Stimulated activated CD4-positive, alpha-beta T cell treated with anti-CD3 and anti-CD28 coated beads, TNF-alpha, amount 100 ng/mL, for 48 hours (primary cell): ENCODE measurements around the gene NCAM1.

Source experiments
- DNase-seq, 3 donors: peaks; one replicate each; pipeline ENCODE4 v3.0.0-alpha.2; 2020; ENCODE audit warnings: low read depth in 3 of 3

NCAM1 gene

DNA sequence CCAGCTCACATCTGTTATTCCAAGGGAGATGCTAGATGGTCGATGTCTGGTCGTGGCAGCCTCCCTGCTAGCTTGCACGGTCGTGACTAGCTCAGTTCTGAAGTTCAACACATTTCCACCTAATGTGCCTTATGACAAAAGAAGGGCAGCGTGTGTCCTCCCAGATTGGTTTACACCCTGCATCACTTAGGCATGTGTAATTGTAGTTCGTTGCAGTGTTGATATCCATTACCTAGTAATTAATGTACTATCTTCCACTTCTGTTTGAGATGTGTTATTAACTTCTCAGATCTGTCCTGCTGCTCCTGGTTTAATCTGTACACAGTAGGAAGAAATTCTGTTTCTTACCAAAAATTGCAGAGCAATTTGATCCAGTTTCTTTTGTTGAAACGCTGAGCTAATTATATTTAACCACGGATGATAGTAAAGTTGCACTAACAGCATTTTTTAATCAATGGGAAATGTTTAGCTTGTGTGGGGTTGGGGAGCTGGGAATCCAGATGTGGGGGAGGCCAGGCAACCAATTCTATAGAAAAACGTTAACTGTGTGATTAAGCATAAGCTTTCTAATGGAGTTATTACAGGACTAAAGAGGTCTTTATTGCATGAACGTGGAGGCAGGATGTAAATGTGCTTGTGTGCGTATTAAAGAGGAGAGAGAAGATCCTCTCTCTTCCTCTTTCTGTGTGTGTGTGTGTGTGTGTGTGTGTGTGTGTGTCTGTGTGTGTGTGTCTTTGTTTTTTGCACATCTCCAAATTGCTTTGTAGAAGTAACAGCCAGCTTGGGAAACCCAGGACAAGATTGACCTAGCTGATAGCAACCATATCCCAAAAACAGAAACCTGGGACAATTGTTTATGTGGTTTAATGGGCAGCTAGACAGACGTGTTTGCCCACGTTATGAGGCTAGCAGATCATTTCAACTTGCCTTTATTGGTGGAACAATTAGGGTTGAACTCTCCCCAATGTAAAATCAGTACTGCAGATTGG, 207.4 kb downstream of the NCAM1 start:
- DNase-seq = no peak

DNA sequence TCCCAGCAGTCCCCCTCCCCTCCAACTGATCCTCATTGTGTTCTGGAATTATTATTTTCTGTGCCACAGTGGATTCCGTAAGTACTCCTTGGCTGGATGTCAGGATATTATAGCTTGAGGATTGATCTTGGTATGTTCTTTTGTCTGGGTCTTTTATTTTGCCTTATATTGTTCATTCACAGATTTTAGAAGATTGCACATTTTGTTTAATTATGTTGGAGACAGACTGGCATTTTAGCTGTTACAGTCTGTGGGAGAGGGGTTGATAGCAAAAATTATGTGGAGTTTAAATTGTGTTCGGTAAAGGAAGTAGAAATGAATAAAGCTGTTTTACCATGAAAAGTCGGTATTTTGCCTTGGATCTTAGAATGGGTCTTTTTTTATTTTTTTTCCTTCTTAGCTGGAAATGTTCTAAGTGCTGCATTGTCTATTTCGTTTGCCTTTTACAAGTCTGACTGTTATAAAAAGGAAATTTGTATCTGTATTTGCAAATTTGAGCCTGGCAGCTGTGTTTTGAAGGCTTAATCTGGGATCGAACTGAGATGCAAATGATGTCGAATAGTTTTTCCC, 211.2 kb downstream of the NCAM1 start:
- no peak for DNase-seq

DNA sequence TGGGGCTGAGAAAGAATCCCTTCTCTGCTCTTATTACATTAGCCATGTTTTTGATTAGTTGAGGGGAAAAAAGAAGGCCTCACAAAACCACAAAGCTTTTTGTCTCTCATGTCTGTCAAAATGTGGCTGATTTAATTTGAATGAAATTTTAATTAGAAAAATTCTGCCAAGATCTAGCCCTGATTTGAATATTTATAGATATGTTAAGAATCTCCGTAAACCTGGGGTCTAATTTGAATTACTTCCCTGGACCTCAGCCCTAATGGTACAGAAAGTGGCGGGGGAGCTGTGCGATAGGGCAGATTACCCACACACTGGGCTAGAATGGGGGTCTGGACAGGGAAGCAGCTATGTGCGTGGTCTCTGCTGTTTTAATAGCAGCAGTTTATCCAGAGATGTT, 211.9 kb downstream of the NCAM1 start:
- DNase-seq = no peak

DNA sequence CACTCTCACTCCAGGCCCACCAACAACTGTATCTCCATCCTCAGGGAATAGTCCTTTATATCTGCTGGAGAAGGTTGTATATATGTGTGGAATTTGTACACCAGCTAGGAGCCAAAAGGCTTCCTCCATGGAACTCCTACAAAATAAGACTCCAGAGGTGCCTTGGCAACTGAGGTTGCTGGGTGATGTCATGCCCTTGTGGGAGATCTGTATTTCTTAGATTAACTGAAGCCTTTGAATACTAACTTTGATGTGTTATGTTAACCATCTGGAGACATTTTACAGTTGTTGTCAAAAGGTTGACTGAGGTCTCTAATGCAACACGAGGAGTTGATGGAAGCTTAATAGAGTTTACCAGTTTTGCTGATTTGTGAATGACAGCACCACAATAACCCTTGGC, 213.7 kb downstream of the NCAM1 start:
- DNase-seq = no peak

DNA sequence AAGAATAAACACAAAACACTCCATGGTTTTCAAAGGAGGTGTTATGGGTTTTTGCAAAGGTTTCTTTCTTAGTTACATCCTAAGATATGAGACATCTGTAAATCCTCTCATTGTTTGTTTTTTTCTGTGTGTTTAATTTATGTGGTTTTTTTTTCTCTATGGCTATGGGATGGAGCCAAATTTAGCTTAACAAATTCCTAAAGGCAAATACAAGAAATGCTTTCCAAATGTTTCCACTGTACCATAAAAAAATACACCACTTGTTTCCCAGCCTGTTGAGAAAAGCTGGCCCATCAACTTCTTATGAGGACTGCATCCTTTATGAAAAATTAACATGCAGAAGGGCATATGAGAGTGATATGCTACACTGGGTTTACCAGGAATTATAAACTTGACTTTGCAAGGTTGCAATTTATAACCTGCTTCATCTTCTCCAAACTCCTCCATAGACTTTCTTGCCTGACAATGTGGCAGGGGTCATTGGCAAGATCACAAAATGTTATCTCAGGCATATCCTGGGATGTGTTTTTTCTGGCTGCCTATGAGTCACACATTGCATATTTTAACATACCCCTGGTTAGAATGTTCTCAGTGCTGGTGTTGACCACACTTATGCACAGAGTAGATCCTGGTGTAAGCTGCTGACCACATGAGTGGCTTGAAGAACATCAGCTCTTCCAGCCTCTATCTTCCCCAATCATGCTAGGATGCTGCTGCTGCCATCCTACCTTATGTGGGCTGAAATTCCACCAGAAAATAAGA, 215.6 kb downstream of the NCAM1 start:
- DNase-seq = no peak

DNA sequence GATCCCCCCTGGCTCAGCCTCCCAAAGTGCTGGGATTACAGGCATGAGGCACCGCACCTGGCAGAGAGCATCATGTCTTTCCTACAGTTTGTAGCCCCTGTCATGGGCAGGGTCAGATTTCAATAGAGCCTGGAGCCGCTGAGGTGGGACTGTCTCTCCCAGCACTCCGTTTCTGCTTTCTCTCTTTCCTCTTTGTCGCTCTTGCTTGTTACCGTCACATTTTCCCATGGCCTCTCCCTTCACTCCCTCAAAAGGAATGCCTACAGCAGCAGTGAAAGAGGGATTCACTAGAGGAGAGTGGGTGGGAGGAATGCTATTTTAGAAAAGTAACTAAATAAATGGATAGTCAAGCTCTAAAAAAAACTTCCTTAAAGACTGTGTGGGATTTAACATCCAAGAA, 216.5 kb downstream of the NCAM1 start:
- no peak for DNase-seq

- DNase-seq = no peak
Observed at GRCh38 chr11:113178381-113179070, 217.3 kb downstream of the NCAM1 start.

- DNase-seq = no peak
Observed at GRCh38 chr11:113179181-113179704, 218.0 kb downstream of the NCAM1 start.

DNA sequence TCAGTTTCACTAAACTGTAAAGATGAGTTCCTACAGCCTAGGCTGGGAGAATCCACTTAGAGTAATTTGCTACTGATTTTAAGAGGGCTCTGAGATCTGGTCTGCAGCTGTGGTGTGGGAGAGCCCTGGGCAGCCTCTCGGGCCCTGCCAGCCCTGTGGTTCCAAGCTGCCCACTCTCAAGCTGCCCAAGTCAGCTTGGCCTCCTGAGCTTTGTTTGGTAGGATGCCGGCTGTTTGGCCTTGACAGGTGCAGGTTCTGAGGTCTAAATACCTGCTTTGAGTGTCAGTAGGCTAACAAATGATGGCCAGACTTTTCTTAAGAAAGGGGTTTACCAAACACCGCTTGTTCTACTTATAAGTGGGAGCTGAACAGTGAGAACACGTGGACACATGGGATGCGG, 219.9 kb downstream of the NCAM1 start:
- no peak for DNase-seq

GRCh38 chr11:113182288-113182687, 221.1 kb downstream of the NCAM1 start:
- no peak for DNase-seq

DNA sequence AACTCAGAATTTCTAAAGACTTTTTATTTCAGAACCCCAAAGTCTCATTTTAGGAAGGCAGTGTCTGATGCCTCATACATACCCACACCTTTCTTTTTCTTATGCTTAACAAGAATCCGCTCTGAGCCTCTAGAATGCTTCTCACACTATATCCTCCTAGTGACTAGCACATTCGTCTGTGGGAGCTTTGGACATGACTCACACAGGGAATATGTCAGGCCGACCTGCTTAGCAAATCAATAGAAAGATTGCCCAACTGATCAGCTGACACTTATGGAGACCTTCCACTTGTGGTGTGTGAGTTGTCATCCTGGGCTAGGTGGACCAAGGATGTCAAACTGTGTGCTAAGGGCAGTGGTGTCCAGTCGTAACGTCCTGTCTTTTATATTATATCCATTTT, 223.3 kb downstream of the NCAM1 start:
- DNase-seq = no peak

- DNase-seq = no peak
Observed at GRCh38 chr11:113188371-113188834, 227.2 kb downstream of the NCAM1 start.

DNA sequence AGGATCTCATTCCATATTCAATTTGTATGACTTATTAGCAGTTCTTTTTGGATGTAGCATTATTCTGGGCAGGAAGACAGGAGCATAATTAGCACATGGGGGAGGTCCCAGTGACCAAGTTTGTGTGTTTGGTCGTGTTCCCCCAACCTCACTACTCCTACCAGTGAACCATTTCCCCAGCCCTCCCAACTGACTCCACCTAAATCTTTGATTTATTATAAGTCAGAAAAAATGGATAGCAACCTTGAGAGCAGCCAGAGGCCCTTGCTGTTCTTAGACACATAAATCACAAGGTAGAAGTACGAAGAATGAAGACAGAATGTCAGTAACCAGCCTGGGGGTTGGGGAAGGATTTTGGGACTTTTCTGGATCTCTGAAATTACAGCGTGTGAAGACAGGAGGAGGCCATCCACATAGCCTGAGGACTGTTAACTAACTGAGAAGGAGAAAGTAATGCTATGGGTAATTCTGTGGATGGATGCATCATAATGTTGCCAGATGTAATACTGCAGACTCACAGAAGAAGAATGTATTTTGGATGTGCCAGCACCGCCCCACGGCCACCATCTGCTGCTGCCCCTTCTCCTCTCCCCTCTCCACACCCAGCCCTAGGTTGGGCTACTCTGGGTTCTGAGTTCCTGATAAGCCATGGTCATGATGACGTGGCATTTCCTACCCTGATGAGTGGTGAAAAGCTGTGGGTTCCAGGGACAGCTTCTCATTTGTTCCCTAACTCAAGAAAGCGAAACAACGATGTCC, 228.9 kb downstream of the NCAM1 start:
- no peak for DNase-seq

DNA sequence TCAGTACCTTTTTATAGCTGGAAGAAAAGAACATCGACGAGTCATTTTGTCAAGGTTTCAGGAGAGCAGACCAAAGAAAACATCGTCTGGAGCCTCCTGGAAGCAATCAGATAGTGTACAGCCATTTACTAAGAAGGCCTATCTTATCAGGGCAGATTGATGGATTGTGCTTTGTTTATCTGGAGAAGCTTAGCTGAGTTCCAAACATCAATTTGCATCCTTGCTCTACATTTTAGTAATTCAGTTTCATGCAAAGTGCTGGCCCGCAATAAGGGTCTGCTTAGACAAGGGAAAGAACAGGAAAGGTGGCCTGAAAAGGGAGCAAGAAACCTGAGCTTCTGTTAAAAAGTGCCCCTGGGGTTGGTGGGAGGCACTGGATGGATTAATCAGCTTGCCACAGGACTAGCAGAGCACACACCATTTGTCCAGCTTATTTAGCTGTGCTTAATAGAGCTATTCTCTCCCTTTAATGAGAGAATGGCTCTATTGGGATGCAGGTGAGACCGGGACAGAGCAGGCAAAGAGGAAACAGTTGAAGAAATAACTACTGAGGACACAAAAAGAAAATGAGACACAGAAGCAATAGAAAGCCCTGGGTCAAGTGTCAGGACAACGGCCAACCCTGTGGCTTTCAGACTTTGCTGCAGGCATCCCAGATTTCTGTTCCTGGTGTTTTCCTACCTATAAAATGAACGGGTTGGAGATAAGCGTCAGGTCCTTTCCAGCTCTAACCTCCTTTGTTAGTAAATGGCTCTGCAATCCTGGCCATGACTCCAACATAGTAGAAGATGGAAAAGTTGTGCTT, 231.1 kb downstream of the NCAM1 start:
- no peak for DNase-seq

- DNase-seq = no peak
Observed at GRCh38 chr11:113193016-113193415, 231.8 kb downstream of the NCAM1 start.

DNA sequence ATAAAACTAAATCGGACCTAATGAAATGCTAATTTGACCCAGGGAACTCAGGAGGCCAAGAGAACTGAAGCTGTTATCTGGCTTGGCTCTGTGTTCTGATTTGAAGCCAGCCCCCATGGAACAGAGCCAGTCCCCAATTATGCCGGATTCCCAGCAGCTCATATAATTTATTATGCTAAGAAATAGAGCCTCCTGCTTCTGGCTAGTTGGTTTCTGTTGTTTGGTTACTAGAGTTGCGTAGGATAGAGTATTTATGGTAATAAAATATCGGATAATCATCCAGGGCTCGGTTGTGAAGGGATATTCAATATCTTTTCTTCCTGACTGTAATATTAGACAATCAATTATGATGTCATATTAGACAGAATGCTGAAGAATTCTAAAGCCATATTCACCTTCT, 232.7 kb downstream of the NCAM1 start:
- no peak for DNase-seq

- no peak for DNase-seq
Observed at GRCh38 chr11:113195728-113196127, 234.5 kb downstream of the NCAM1 start.

- no peak for DNase-seq
Observed at GRCh38 chr11:113197446-113197845, 236.2 kb downstream of the NCAM1 start.

- no peak for DNase-seq
Observed at GRCh38 chr11:113198972-113199661, 237.9 kb downstream of the NCAM1 start.
